Motor neuron (in vitro differentiated cells): ENCODE results near the gene TMEM135. TPM values are rescaled to one million over a fixed set of nuclear protein-coding genes. Genes with fewer than 3 reads are reported as not detected.
A peak's percentile ranks its signal among the peaks of the same experiment; 100 is the strongest.

Source experiments
- ATAC-seq, 8 experiments: fragments of 200-7000 bp; cut with Tn5 transposase; replicated peaks in 6 of 8; 2 replicates each; pipeline ENCODE4 v1.8.0; 2021; ENCODE audit warnings: mild to moderate bottlenecking in 8 of 8, moderate library complexity in 8 of 8
- H3K27ac ChIP-seq, 2 donors: fragments of 250-450 bp; sonication (Bioruptor Pico); 2 replicates each; pipeline ENCODE4 v1.9.0; 2021; ENCODE audit warnings: antibody characterized with exemption in 2 of 2, mild to moderate bottlenecking in 2 of 2, moderate library complexity in 1 of 2
- H3K4me1 ChIP-seq, 2 donors: fragments of 250-450 bp; sonication (Bioruptor Pico); replicated peaks in 1 of 2; 2 replicates each; pipeline ENCODE4 v1.6.1; 2021; ENCODE audit warnings: antibody characterized with exemption in 2 of 2, mild to moderate bottlenecking in 2 of 2, moderate library complexity in 1 of 2
- H3K4me3 ChIP-seq, 5 donors: fragments of 250-450 bp; sonication (Bioruptor Pico); 2 replicates each; pipeline ENCODE4 v1.9.0; 2021; ENCODE audit warnings: antibody characterized with exemption in 5 of 5, mild to moderate bottlenecking in 5 of 5, moderate library complexity in 4 of 5
- WGBS, 10 experiments: fragments of 450-650 bp; shearing (Covaris generic); methylation state at CpG; one replicate each; pipeline ENCODE4 v1.0.0; 2022; 5-methylcytosine and 5-hydroxymethylcytosine counted together
- in situ Hi-C, 9 experiments: fragments of 400-800 bp; cut with MboI; loops; one replicate each; pipeline ENCODE4 v1.15.0; 2021; ENCODE audit warnings: low sequenced_read_pairs in 9 of 9, low pct_unique_long_range_greater_than_20kb in 2 of 9; ENCODE audit not compliant: unreplicated experiment in 9 of 9
- total RNA-seq, 8 experiments: library from RNA; unstranded; fragments of 300-600 nt; gene quantifications; 2 replicates each; pipeline versions ENCODE4 v1.2.3 to v1.2.4, GENCODE V29; 2022

TMEM135 gene
- total RNA-seq, 8 experiments from 2014 or later: 12.5 to 38.9 (median 21.8) TPM

DNA sequence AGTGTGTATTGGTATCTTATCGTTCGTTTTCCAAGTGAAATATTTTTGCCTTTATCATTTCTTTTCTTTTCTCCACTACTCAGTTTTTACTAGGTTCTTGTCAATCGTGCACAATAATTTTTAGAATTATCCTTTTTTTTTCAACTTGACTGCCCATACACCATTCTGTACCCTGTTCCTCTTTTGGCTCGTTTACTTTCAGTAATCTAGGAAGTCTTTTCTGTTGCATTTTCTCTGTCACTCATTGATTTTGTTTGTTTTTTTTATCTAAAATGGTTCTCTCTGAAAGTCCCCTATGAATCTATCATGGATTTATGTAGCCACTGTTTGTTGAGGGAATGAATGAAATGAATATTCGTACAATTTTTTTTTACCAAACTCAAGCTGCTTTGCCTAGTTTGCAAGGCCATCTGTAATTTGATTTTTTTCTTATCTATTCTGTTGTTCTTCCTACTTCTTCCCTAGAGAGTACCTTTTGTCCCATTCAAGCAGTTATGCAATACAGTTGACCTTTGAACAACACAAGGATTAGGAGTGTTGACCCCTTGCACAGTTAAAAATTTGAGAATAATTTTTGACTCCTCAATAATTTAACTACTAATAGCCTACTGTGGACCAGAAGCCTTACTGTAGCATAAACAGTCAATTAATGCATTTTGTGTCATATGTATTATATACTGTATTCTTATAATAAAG, 166.3 kb downstream of the TMEM135 start:
- in situ Hi-C loops: no loop called here
- Histone ChIP-seq H3K4me1 (no peaks in the 10 kb centered on the region), H3K4me3 (no peak overlapping the region), H3K27ac (no peak overlapping the region)
- ATAC-seq: no peak
- 86 to 100% (median 96%) methylated on average over 1 to 5 of the region's 5 CpGs for WGBS, 10 experiments

DNA sequence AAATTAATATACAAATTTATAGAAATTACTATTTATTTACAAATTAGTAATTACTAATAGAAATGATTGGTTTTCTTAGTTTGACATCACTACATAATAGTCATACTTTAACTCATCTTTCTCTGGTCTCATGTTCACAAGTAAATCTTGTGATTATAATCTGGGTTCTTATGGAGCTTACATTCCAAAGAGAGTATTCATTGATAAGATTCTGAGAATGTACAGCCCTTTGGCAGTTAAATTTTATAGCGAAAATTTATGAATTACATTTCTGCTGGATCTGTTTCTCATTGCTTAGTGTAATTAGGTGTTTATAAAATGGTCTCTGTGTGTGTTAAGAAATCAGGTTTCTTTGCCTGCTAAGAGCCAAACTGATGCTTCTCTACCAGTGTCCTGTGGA, 175.2 kb downstream of the TMEM135 start:
- Histone ChIP-seq H3K27ac (no peak overlapping the region), H3K4me1 (no peaks in the 10 kb centered on the region), H3K4me3 (no peak overlapping the region)
- WGBS, 10 experiments: 70 to 100% (median 100%) methylated on average over 1 of the region's 1 CpG; no CpG with 5 or more reads in 3 of the 10 experiments
- in situ Hi-C loops: no loop called here
- no peak for ATAC-seq

DNA sequence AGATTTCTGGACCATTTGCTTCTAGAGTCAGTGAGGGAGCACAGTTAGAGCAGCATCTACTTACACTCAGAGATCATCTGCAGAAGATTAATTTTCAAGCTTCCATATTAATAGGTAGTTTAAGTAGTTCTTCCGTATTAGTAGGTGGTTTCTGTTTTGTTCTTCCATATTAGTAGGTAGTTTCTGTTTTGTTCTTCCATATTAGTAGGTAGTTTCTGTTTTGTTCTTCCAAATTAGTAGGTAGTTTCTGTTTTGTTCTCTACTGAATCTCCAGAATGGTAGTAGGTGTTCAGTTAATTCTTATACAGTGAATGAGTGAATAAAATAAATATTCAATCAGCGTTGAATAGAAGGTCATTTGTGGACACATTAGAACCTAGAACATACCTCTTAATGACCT, 175.7 kb downstream of the TMEM135 start:
- in situ Hi-C loops: no loop called here
- Histone ChIP-seq H3K4me3 (no peak overlapping the region), H3K27ac (no peak overlapping the region), H3K4me1 (no peaks in the 10 kb centered on the region)
- WGBS, 10 experiments: 89 to 100% (median 96%) methylated on average over 1 to 2 of the region's 2 CpGs; no CpG with 5 or more reads in 1 of the 10 experiments
- no peak for ATAC-seq

DNA sequence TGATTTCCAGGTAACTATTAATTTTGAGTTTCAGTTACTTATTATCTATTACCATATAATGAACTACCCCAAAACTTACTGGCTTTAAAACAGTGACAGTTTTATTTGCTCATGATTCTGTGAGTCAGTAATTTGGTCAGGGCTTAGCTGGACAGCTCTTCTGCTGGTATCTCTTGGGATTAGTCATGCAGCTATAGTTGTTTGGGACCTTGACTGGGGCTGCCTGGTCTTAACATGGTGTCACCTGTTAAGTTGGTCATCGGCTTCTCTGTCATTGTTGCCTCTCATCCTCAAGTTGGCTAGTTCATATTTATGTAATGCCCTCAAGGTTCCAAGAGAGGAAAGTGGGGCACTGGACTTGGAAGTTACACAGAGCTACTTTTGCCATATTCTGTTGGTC, 177.5 kb downstream of the TMEM135 start:
- no peak for ATAC-seq
- WGBS, 10 experiments: 43 to 100% (median 92%) methylated on average over 1 of the region's 1 CpG; no CpG with 5 or more reads in 6 of the 10 experiments
- Histone ChIP-seq H3K4me1 (no peaks in the 10 kb centered on the region), H3K27ac (no peak overlapping the region), H3K4me3 (no peak overlapping the region)
- in situ Hi-C loops: no loop called here

DNA sequence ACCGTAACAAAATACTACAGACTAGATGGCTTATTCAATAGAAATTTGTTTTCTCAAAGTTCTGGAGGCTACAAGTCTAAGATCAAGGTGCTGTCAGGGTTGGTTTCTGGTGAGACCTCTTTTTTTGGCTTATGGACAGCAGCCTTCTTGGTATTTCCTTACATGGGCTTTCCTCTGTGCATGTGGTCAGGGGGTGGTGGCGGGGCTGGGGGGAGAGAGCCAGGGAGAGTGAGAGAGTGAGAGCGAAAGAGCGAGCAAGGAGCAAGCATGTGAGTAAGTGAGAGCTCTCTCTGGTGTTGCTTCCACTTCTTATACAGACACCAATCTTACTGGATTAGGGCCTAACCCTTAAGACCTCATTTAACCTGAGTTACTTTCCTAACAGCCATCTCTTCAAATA, 181.5 kb downstream of the TMEM135 start:
- WGBS, 10 experiments: 87 to 100% (median 94%) methylated on average over 1 to 4 of the region's 4 CpGs; no CpG with 5 or more reads in 5 of the 10 experiments
- in situ Hi-C loops: no loop called here
- no peak overlapping the region for H3K27ac ChIP-seq
- H3K4me1 ChIP-seq: no peaks in the 10 kb centered on the region
- no peak for ATAC-seq
- H3K4me3 ChIP-seq: no peak overlapping the region

DNA sequence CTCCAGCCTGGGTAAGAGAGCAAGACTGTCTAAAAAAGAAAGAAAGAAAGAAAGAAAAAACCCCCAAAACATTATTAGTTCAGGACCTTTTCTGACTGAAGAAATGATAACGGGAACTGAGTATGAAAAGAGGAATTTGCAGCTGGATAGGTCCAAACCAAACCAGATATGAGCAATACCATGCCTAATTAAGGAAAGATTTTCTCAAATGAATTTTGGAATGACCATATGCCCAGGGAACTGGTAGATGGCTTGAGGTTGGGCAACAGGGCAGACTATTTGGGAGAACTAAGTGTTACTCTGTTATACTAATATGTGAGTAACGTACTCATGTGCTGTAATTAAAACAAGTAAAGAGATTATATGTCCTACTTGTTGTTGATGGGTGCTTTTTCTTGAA, 186.1 kb downstream of the TMEM135 start:
- 38 to 100% (median 90%) methylated on average over 1 to 2 of the region's 2 CpGs; no CpG with 5 or more reads in 2 of the 10 experiments for WGBS, 10 experiments
- Histone ChIP-seq H3K4me3 (no peak overlapping the region), H3K4me1 (no peaks in the 10 kb centered on the region), H3K27ac (no peak overlapping the region)
- no peak for ATAC-seq
- in situ Hi-C loops: no loop called here

DNA sequence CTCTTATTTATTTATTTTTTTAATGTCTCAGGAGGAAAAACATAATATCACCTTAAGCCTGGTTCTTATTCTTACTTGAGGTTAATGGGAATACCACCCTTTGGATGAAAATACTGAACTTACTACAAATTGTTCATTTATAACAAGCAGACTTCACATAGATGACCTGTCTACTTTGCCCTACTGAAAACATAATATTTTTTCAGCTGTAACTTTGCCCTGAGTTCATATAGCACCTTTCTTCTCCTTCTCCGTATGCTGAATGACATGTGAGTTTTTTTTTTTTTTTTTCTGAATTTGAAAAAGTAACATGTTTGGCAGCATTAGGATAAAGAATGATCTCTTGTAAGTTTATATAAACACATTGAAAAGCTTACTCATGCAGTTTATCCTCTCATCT, 186.8 kb downstream of the TMEM135 start:
- ATAC-seq: no peak
- H3K4me3 ChIP-seq: no peak overlapping the region

DNA sequence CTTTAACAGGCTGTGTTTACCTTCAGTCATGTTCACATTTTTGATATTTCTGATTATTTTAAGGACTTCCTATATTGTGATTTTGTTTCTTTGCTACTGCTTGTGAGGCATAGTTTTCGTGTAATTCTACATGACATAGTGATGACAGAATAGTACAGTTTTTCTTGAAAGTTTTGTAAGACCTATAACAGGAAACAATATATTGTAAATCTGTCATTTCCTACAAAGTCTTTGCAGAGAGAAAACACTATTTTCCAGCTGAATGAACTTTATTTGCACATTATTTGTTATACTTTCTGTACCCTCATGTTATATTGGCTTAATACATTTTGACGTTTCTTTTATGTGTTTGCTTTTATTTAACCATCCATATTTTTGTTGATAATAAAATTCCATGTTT, 191.1 kb downstream of the TMEM135 start:
- Histone ChIP-seq H3K27ac (no peak overlapping the region), H3K4me3 (no peak overlapping the region), H3K4me1 (no peaks in the 10 kb centered on the region)
- WGBS, 10 experiments: 48 to 100% (median 84%) methylated on average over 1 to 2 of the region's 2 CpGs
- no peak for ATAC-seq
- in situ Hi-C loops: no loop called here

More for the DNA sequence above, 186.8 kb downstream of the TMEM135 start:
- no peaks in the 10 kb centered on the region for H3K4me1 ChIP-seq
- in situ Hi-C loops: no loop called here
- H3K27ac ChIP-seq: no peak overlapping the region
- WGBS, 10 experiments: 70 to 94% (median 85%) methylated on average over 1 of the region's 1 CpG; no CpG with 5 or more reads in 2 of the 10 experiments

DNA sequence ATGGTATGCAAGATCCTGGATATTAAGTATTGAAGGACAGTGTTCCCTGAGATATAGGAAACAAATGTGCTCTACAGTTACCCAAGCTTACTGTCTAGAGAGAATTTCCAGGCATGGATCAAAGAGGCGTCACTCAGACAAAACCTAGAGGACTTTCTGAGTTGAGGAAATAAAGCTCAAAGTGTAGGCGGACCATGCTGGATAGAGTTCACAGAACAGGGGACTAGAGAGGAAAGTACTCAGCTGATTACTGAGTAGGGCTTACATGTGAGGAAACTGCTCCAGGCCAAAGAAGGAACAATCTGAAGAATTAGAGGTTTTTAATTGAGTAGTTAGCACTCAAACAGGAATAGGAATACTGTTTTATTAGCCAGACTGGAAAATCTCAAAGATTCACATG, 193.3 kb downstream of the TMEM135 start:
- in situ Hi-C loops: no loop called here
- no peak for ATAC-seq
- Histone ChIP-seq H3K4me3 (no peak overlapping the region), H3K4me1 (no peaks in the 10 kb centered on the region), H3K27ac (no peak overlapping the region)
- WGBS, 10 experiments: 88 to 100% (median 100%) methylated on average over 1 to 2 of the region's 2 CpGs; no CpG with 5 or more reads in 2 of the 10 experiments

DNA sequence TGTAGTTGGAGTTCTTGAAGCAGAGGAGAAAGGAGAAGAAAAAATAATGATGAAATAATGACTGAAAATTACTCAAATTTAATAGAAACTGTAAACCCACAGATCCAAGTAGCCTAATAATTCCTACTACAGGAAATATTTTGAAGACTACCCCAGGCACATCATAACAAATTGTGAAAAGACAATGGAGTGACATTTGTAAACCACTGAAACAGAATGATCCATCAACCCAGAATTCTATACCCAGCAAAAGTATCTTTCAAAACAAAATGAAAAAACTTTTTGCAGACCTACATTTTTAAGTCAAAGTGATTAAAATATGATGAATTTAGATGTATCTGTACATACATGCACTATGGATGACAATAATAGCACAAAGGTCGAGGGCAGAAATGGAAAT, 194.6 kb downstream of the TMEM135 start:
- ATAC-seq: no peak
- WGBS, 10 experiments: 50 to 100% (median 95%) methylated on average over 1 of the region's 1 CpG; no CpG with 5 or more reads in 4 of the 10 experiments
- H3K27ac ChIP-seq: no peak overlapping the region
- H3K4me1 ChIP-seq: no peaks in the 10 kb centered on the region
- no peak overlapping the region for H3K4me3 ChIP-seq
- in situ Hi-C loops: no loop called here

DNA sequence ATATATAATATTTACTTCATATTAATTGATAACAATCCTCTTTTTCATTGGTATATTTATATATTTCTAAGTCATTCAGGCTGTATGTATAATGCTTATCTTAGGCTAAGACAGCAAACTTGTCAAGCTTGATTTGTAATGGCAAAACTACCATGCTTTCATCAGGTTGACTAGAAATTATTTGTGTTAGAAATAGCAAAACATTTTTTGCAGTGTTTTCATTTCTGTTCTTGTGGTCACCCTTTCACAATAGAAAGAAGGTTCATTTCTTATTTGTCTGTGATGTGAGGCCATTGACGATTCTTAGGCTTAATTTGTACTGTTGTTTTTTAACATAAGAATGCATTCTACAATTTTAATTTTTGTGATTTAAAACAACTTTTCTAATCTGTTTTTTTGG, 197.6 kb downstream of the TMEM135 start:
- no peaks in the 10 kb centered on the region for H3K4me1 ChIP-seq
- no peak for ATAC-seq
- in situ Hi-C loops: no loop called here
- no peak overlapping the region for H3K4me3 ChIP-seq
- no peak overlapping the region for H3K27ac ChIP-seq
- 43 to 100% (median 100%) methylated on average over 1 of the region's 1 CpG; no CpG with 5 or more reads in 3 of the 10 experiments for WGBS, 10 experiments

DNA sequence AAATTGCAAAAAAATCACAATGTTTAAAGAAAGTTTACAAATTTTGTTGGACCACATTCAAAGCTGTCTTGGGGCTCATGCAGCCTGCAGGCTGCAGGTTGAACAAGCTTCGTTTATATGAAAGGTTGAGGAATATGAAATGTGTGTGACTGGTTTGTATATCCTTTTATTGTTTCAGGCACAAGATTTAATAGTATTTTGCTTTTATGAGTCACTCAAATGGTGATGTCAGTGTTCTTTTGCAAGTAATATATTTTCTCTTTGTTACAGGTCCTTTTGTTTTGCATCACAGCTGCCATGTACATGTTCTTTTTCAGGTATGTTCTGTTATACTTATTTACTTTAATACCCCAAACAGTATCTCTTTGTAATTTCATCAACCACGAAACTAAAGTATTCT, 198.6 kb downstream of the TMEM135 start:
- in situ Hi-C loops: no loop called here
- 63 to 100% (median 83%) methylated on average over 1 to 2 of the region's 2 CpGs; no CpG with 5 or more reads in 1 of the 10 experiments for WGBS, 10 experiments
- peak in 1 of 8 experiments; percentile 25 for ATAC-seq

DNA sequence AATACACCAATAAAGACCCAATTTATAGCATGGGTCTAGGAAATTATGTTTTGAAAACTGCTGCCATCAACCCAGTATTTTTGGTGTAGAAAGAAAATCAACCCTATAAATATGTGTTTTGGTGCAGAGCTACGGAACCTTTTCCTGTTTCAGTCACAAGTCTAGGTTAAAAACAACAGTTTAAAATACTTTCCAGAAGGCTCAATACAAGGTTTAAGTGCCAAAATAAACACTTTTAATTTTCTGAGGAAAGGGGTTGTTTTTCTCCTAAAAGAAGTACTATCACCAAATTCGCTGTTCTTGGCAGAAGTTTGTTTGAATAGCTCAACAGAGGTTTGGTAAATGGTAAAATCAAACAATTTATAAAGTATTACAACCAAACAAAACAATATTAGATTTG, 201.3 kb downstream of the TMEM135 start:
- ATAC-seq: no peak
- Histone ChIP-seq H3K4me1 (no peaks in the 10 kb centered on the region), H3K27ac (no peak overlapping the region), H3K4me3 (no peak overlapping the region)
- in situ Hi-C loops: no loop called here
- 0 to 96% (median 92%) methylated on average over 1 to 2 of the region's 2 CpGs; no CpG with 5 or more reads in 3 of the 10 experiments for WGBS, 10 experiments

More for the DNA sequence above, 198.6 kb downstream of the TMEM135 start:
- no peaks in the 10 kb centered on the region for H3K4me1 ChIP-seq
- no peak overlapping the region for H3K4me3 ChIP-seq
- H3K27ac ChIP-seq: no peak overlapping the region

DNA sequence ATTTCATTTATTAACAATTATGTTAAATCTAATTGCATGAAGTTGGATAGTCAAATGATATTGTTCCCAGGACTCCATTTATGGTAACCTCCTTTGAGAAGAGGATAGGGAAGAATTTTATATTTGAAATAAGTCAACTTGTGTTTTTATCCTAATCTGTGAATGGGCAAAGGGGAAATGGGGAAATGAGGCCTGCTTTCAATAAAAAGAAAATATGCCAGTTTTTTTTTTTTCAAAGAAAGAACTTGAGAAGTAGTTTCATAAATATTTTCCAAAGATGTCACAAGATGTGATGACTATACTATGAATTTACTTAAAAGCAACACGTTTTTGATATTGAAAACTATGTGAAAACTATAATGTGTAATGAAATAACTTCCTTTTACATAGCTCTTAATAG, 201.8 kb downstream of the TMEM135 start:
- Histone ChIP-seq H3K4me1 (no peaks in the 10 kb centered on the region), H3K27ac (no peak overlapping the region), H3K4me3 (no peak overlapping the region)
- 0 to 90% (median 20%) methylated on average over 1 of the region's 1 CpG; no CpG with 5 or more reads in 3 of the 10 experiments for WGBS, 10 experiments
- in situ Hi-C loops: no loop called here
- no peak for ATAC-seq
